Colonic mucosa (tissue), 4 donors: ENCODE measurements around the gene WDR75. TPM values are rescaled to one million over a fixed set of nuclear protein-coding genes. Genes with fewer than 3 reads are reported as not detected.

Experiments used
- DNase-seq: peaks from one replicate; pipeline ENCODE4 v3.0.0-alpha.2; 2020
- H3K27ac ChIP-seq: fragments of 200-600 bp; one replicate; pipeline ENCODE4 v1.8.0; 2021
- H3K27me3 ChIP-seq: fragments of 200-600 bp; one replicate; pipeline ENCODE4 v1.8.0; 2021
- H3K36me3 ChIP-seq: fragments of 200-600 bp; one replicate; pipeline ENCODE4 v1.8.0; 2021
- H3K4me1 ChIP-seq: fragments of 200-600 bp; one replicate; pipeline ENCODE4 v1.8.0; 2021; ENCODE audit warnings: mild to moderate bottlenecking
- H3K4me3 ChIP-seq: fragments of 200-600 bp; one replicate; pipeline ENCODE4 v1.8.0; 2021
- H3K9ac ChIP-seq, 2 donors: one replicate each; pipeline ENCODE4 v1.7.0; 2013; ENCODE audit warnings: control low read depth in 2 of 2, low read depth in 2 of 2, low read length in 2 of 2
- H3K9me3 ChIP-seq: fragments of 200-600 bp; one replicate; pipeline ENCODE4 v1.8.0; 2021
- CTCF ChIP-seq: fragments of 200-600 bp; IDR thresholded peaks from one replicate; pipeline ENCODE4 v1.8.0; 2022; ENCODE audit warnings: antibody characterized with exemption, mild to moderate bottlenecking
- intact Hi-C: fragments of 100-400 bp; cut with DNase I; formaldehyde crosslinking; loops from one replicate; pipeline ENCODE4 v1.14.1; 2022
- total RNA-seq, 2 donors: library from RNA; stranded (reverse); fragmentation: NEBNext Ultra II Directional in 1 of 2; extraction: Animal tissue kit (Norgen Biotek cat#: 25700) in 1 of 2; gene quantifications; one replicate each; pipeline ENCODE4 v1.2.1, GENCODE V29; 2021
- donor health status: healthy.
- donor health status: DM: no; HTN: no; CAD: no.
- donor health status: DM: no; HTN: no; CAD: no.

The WDR75 gene
- total RNA-seq, 2 donors from 2014 or later, result 19.0 to 21.4 TPM

GRCh38 chr2:189412330-189412953, 28.8 kb upstream of the WDR75 start:
- Histone ChIP-seq H3K9me3 (no peaks in the 10 kb centered on the region), H3K4me1 (no peaks in the 10 kb centered on the region), H3K36me3 (no peaks in the 10 kb centered on the region), H3K4me3 (no peak overlapping the region), H3K27ac (no peak overlapping the region), H3K9ac (no peak overlapping the region), H3K27me3 (no peaks in the 10 kb centered on the region)
- TF ChIP-seq CTCF, result peak; percentile 54
- intact Hi-C loops, result loop anchor here (5.0 to 10.0 kb wide), 2 partner anchors 125 to 888 kb away; no protein-coding TSS in a partner anchor
- DNase-seq, result peak; percentile 40

- H3K9me3 ChIP-seq, result no peaks in the 10 kb centered on the region
- no peaks in the 10 kb centered on the region for H3K27me3 ChIP-seq
- no peaks in the 10 kb centered on the region for H3K4me1 ChIP-seq
- TF ChIP-seq CTCF, result no peak
- intact Hi-C loops, result loop anchor here (5.0 to 10.0 kb wide), 2 partner anchors 126 to 888 kb away; no protein-coding TSS in a partner anchor
- no peak overlapping the region for H3K9ac ChIP-seq
- DNase-seq, result no peak
- no peaks in the 10 kb centered on the region for H3K36me3 ChIP-seq
- H3K27ac ChIP-seq, result no peak overlapping the region
- H3K4me3 ChIP-seq, result no peak overlapping the region
Observed at GRCh38 chr2:189413249-189413648, 28.0 kb upstream of the WDR75 start.

GRCh38 chr2:189421644-189422043, 19.6 kb upstream of the WDR75 start:
- no peak overlapping the region for H3K9ac ChIP-seq
- H3K9me3 ChIP-seq, result no peaks in the 10 kb centered on the region
- DNase-seq, result no peak
- H3K27ac ChIP-seq, result no peak overlapping the region
- no peaks in the 10 kb centered on the region for H3K4me1 ChIP-seq
- intact Hi-C loops, result no loop called here
- H3K36me3 ChIP-seq, result no peaks in the 10 kb centered on the region
- H3K27me3 ChIP-seq, result no peaks in the 10 kb centered on the region
- no peak for TF ChIP-seq CTCF
- H3K4me3 ChIP-seq, result no peak overlapping the region

- no peak overlapping the region for H3K9ac ChIP-seq
Observed at GRCh38 chr2:189424961-189425360, 16.3 kb upstream of the WDR75 start.

GRCh38 chr2:189425676-189426075, 15.6 kb upstream of the WDR75 start:
- no peak overlapping the region for H3K27ac ChIP-seq
- H3K36me3 ChIP-seq, result no peaks in the 10 kb centered on the region
- no peaks in the 10 kb centered on the region for H3K27me3 ChIP-seq
- H3K9ac ChIP-seq, result no peak overlapping the region
- DNase-seq, result no peak
- H3K9me3 ChIP-seq, result no peaks in the 10 kb centered on the region
- no peak for TF ChIP-seq CTCF
- intact Hi-C loops, result no loop called here
- H3K4me1 ChIP-seq, result no peaks in the 10 kb centered on the region
- no peak overlapping the region for H3K4me3 ChIP-seq

More at GRCh38 chr2:189424961-189425360, 16.3 kb upstream of the WDR75 start:
- intact Hi-C loops, result no loop called here
- no peaks in the 10 kb centered on the region for H3K4me1 ChIP-seq
- H3K36me3 ChIP-seq, result no peaks in the 10 kb centered on the region
- no peaks in the 10 kb centered on the region for H3K27me3 ChIP-seq
- no peak overlapping the region for H3K27ac ChIP-seq
- no peak overlapping the region for H3K4me3 ChIP-seq
- H3K9me3 ChIP-seq, result no peaks in the 10 kb centered on the region
- TF ChIP-seq CTCF, result no peak
- no peak for DNase-seq
